ENCODE measurements around the gene CPT1C.

Gene CPT1C

GRCh38 chr19:49662011-49662410 is 28.9 kb upstream of the CPT1C start:
- no peak for DNase-seq

GRCh38 chr19:49663224-49663623 is 27.7 kb upstream of the CPT1C start:
- DNase-seq: no peak

- DNase-seq: peak; percentile 76 to 93 (median 85)
These were observed 26.5 kb upstream of the CPT1C start for GRCh38 chr19:49664171-49665035.

GRCh38 chr19:49665036-49665350 is 25.9 kb upstream of the CPT1C start:
- DNase-seq: no peak

GRCh38 chr19:49665351-49666119 is 25.4 kb upstream of the CPT1C start, which contains the start of the genes BCL2L12 and IRF3:
BCL2L12 (plus strand) TSS chr19:49665933; CDS start chr19:49666693, 760 bp downstream.
IRF3 (minus strand) TSS chr19:49665857; CDS start chr19:49664838, 1,019 bp downstream.
- peak; percentile 99 for DNase-seq

- DNase-seq: peak in 2 of 4 experiments; percentile 30 to 32
These were observed 24.8 kb upstream of the CPT1C start for GRCh38 chr19:49666120-49666444.

GRCh38 chr19:49667473-49667872 is 23.4 kb upstream of the CPT1C start:
- DNase-seq: no peak

- peak; percentile 27 to 56 (median 40) for DNase-seq
These were observed 21.4 kb upstream of the CPT1C start for GRCh38 chr19:49669516-49669915.

GRCh38 chr19:49672131-49672919 is 18.6 kb upstream of the CPT1C start:
- DNase-seq: peak; percentile 79 to 91 (median 84)

- DNase-seq: peak; percentile 92 to 97 (median 96)
These were observed 14.7 kb upstream of the CPT1C start for GRCh38 chr19:49676136-49676783.

GRCh38 chr19:49676784-49677230 is 14.1 kb upstream of the CPT1C start:
- peak; percentile 100 for DNase-seq

GRCh38 chr19:49677231-49677900 is 13.6 kb upstream of the CPT1C start, which contains the start of gene PRMT1:
PRMT1 (plus strand) TSS chr19:49677271; CDS start chr19:49677281, 10 bp downstream.
- peak; percentile 32 to 73 (median 46) for DNase-seq

GRCh38 chr19:49677901-49678674 is 12.8 kb upstream of the CPT1C start:
- peak; percentile 76 to 86 (median 80) for DNase-seq

GRCh38 chr19:49678985-49679770 is 11.7 kb upstream of the CPT1C start:
- DNase-seq: no peak

- DNase-seq: no peak
These were observed 11.0 kb upstream of the CPT1C start for GRCh38 chr19:49679771-49680413.

GRCh38 chr19:49680421-49681351 is 10.2 kb upstream of the CPT1C start:
- peak; percentile 90 to 98 (median 95) for DNase-seq

- DNase-seq: no peak
These were observed 9.1 kb upstream of the CPT1C start for GRCh38 chr19:49681830-49682229.

GRCh38 chr19:49682274-49682673 is 8.6 kb upstream of the CPT1C start:
- no peak for DNase-seq

Data from suppressor macrophage (primary cell).